RWPE2 (cell line): ENCODE data around the gene TAP1.

Experiments
- ATAC-seq: fragments of 200-7000 bp; cut with Tn5 transposase; 3 replicates; pipeline ENCODE4 v1.9.1; 2021; ENCODE audit warnings: low read depth
- DNase-seq: peaks from one replicate; pipeline ENCODE4 v3.0.0-alpha.2; 2020; ENCODE audit warnings: low spot score
- H3K27ac ChIP-seq: fragments of 450-650 bp; 2 replicates; pipeline ENCODE4 v1.5.1; 2017; ENCODE audit warnings: mild to moderate bottlenecking; ENCODE audit not compliant: poor library complexity, severe bottlenecking
- H3K27me3 ChIP-seq: fragments of 250-450 bp; sonication (Bioruptor Pico); 2 replicates; pipeline ENCODE4 v1.5.1; 2021; ENCODE audit warnings: mild to moderate bottlenecking, moderate library complexity; ENCODE audit not compliant: insufficient read depth, poor library complexity, severe bottlenecking
- H3K36me3 ChIP-seq: fragments of 250-450 bp; sonication (Bioruptor Pico); 2 replicates; pipeline ENCODE4 v1.5.1; 2020; ENCODE audit warnings: low read depth, mild to moderate bottlenecking, moderate library complexity
- H3K4me1 ChIP-seq: fragments of 250-450 bp; sonication (Bioruptor Pico); 2 replicates; pipeline ENCODE4 v1.5.1; 2021; ENCODE audit warnings: mild to moderate bottlenecking, moderate library complexity; ENCODE audit not compliant: insufficient read depth, poor library complexity, severe bottlenecking
- H3K4me3 ChIP-seq: fragments of 250-450 bp; sonication (Bioruptor Pico); 2 replicates; pipeline ENCODE4 v1.5.1; 2021; ENCODE audit warnings: mild to moderate bottlenecking, moderate library complexity; ENCODE audit not compliant: severe bottlenecking
- H3K9me3 ChIP-seq: fragments of 250-450 bp; sonication (Bioruptor Pico); 2 replicates; pipeline ENCODE4 v1.5.1; 2021; ENCODE audit warnings: mild to moderate bottlenecking, moderate library complexity; ENCODE audit not compliant: severe bottlenecking
- CTCF ChIP-seq: fragments of 450-650 bp; IDR thresholded peaks from one replicate; pipeline ENCODE4 v1.5.1; 2017; ENCODE audit warnings: mild to moderate bottlenecking, moderate library complexity; ENCODE audit not compliant: poor library complexity, severe bottlenecking

TAP1 gene

DNA sequence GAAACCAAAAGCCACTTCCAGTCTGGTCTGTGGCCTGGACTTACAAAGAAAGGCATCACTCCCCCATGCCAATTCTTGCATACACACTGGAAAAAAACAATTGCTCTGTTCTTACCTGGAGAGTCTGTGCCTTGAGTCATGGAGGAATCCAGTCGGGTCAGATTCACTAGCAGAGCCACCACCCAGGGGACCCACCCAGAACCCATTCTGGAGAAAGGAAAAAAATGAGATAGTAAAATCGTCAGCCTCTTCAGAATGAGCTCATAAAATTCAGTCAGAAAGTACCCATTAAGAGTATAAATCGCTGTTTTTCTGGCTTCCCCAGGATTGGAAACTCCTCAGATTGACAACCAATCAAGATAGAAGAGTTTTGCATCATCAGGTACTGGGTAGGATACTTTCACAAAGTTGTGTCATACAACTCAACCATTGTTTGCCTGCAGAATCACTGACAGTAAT, 36.7 kb downstream of the TAP1 start, which contains the start of gene HLA-DOB:
Gene HLA-DOB, minus strand, starts transcription at position 257 of the 459 bp plus-strand sequence. Its CDS starts 51 bp downstream, at position 206.
- Histone ChIP-seq H3K36me3 (no peaks in the 10 kb centered on the region), H3K27me3 (no peaks in the 10 kb centered on the region), H3K4me1 (peaks cover 14% of the 10 kb centered on the region), H3K9me3 (no peaks in the 10 kb centered on the region), H3K27ac (no peak within 1 kb of the TSS), H3K4me3 (no peak within 1 kb of the TSS)
- DNase-seq (no peak), ATAC-seq (peak; percentile 65)
- TF ChIP-seq CTCF: no peak

DNA sequence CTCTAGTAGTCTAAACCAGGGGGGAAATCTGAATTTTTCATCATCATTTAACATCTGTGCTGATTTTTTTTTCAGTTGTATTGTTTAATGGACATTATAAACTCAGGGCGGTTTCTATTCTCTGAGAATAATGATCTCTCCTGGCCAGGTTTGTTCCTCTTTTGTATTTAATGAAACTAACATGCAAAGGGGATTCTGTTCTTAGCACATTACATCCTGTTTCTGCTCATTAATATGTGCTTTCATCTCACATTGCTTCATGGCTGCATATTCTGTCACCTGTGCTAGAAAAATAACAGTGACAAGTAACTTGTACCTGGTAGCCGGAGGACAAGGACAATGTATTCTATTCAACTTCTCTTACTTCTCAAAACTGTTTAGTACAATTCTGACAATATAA, 37.5 kb downstream of the TAP1 start:
- no peak overlapping the region for H3K27ac ChIP-seq
- no peaks in the 10 kb centered on the region for H3K27me3 ChIP-seq
- TF ChIP-seq CTCF: no peak
- no peaks in the 10 kb centered on the region for H3K9me3 ChIP-seq
- no peak for ATAC-seq
- no peaks in the 10 kb centered on the region for H3K36me3 ChIP-seq
- H3K4me1 ChIP-seq: peaks cover 14% of the 10 kb centered on the region
- no peak overlapping the region for H3K4me3 ChIP-seq
- DNase-seq: no peak

DNA sequence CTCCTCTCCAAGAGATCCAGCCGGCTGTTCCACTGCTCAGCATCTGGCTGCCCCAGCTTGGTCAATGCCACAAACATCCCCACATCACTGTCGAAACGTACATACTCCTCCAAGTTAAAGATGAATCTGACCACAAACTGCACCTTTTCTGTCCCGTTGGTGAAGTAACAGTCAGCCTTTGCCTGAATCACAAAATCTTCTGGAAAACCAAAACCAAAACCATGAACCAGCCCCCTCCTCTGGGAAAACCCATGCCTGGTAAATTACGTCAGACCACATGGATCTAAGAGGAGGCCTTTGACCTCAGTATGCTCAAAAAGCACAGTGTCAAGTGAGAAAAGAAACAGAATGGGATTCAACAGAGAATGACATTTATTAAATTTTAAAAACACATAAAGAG, 38.4 kb downstream of the TAP1 start:
- ATAC-seq (no peak), DNase-seq (no peak)
- no peak overlapping the region for H3K27ac ChIP-seq
- no peaks in the 10 kb centered on the region for H3K36me3 ChIP-seq
- no peaks in the 10 kb centered on the region for H3K9me3 ChIP-seq
- peaks cover 14% of the 10 kb centered on the region for H3K4me1 ChIP-seq
- TF ChIP-seq CTCF: no peak
- H3K4me3 ChIP-seq: no peak overlapping the region
- no peaks in the 10 kb centered on the region for H3K27me3 ChIP-seq

- DNase-seq: no peak
- Histone ChIP-seq H3K36me3 (no peaks in the 10 kb centered on the region), H3K9me3 (no peaks in the 10 kb centered on the region), H3K4me1 (peaks cover 6% of the 10 kb centered on the region), H3K27me3 (no peaks in the 10 kb centered on the region), H3K4me3 (no peak overlapping the region), H3K27ac (no peak overlapping the region)
- ATAC-seq: no peak
- no peak for TF ChIP-seq CTCF
These were observed 39.4 kb downstream of the TAP1 start for GRCh38 chr6:32814145-32814544.

- no peaks in the 10 kb centered on the region for H3K9me3 ChIP-seq
- DNase-seq: no peak
- TF ChIP-seq CTCF: no peak
- H3K36me3 ChIP-seq: no peaks in the 10 kb centered on the region
- no peak for ATAC-seq
- H3K4me3 ChIP-seq: no peak overlapping the region
- H3K4me1 ChIP-seq: no peaks in the 10 kb centered on the region
- no peak overlapping the region for H3K27ac ChIP-seq
- H3K27me3 ChIP-seq: no peaks in the 10 kb centered on the region
These were observed 44.3 kb downstream of the TAP1 start for GRCh38 chr6:32809171-32809570.
